ENCODE measurements around the gene SND1.

Gene SND1

DNA sequence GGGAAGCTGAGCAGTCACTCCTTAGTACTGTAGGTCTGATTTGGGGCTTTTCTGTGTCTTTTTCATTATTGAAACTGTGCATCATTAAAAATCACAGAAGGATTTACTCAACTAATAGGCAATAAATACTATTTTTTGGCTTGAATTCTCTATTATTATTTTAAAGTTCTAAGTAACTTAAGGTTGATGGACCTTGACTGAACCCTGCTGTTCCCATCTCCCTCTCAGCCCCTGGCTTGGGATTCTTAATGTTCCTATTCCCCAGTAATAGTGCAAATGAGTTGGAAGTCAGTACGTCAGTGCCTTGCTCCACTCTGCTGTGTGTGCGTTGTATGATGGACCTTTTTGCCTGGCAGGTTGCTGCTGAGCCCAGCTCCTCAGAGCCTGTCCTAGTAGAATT lies 166.3 kb downstream of the SND1 start:
- no peak for DNase-seq (ENCODE audit: low read depth)
- TF ChIP-seq, protein P1, sequence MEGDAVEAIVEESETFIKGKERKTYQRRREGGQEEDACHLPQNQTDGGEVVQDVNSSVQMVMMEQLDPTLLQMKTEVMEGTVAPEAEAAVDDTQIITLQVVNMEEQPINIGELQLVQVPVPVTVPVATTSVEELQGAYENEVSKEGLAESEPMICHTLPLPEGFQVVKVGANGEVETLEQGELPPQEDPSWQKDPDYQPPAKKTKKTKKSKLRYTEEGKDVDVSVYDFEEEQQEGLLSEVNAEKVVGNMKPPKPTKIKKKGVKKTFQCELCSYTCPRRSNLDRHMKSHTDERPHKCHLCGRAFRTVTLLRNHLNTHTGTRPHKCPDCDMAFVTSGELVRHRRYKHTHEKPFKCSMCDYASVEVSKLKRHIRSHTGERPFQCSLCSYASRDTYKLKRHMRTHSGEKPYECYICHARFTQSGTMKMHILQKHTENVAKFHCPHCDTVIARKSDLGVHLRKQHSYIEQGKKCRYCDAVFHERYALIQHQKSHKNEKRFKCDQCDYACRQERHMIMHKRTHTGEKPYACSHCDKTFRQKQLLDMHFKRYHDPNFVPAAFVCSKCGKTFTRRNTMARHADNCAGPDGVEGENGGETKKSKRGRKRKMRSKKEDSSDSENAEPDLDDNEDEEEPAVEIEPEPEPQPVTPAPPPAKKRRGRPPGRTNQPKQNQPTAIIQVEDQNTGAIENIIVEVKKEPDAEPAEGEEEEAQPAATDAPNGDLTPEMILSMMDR (IDR thresholded peaks at IDR 0.05; ENCODE audit: low read depth, low read length, missing control alignments): no peak
- in situ Hi-C loops (cut with HindIII; ENCODE audit: low sequenced_read_pairs): no loop called here
- H3K4me3 ChIP-seq (ENCODE audit: low read depth, low read length): no peak overlapping the region

DNA sequence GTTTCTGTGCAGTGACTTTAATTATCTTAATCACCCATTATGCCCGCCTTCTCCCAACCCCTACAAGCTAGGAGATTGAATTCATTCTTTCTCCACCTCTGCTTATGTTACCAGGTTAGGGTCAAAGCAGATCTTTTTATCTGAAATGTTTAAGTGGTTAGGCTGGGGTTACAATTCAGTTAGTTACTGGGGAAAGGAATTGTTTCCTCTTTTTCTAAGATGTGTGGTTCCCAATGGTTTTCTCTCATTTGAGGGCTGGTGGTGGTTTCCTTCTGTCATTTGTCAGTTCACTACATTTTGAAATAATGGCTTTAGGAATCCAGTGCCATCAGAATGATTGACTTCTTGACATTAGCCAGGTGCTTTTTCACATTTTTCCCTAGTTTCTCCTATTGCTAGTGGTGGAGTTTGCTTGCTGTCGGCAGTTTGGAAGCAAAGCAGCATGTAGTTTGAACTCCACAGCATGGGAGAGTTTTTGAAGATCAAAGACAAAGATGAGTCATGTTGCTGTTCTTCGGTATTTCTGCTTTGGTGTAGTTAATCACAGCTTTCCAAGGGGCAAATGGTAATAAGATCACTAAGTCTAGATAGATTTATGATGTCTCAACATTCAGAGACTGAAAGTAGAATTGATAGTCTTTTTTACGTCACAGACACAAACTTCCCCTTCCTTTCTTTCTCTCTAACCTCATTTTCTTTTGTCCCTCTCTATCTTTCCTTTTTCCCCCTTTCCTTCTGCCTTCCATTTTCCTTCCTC lies 168.2 kb downstream of the SND1 start:
- DNase-seq (ENCODE audit: low read depth): peak; percentile 65
- TF ChIP-seq, protein P1 (IDR thresholded peaks at IDR 0.05; ENCODE audit: low read depth, low read length, missing control alignments): no peak
- in situ Hi-C loops (cut with HindIII; ENCODE audit: low sequenced_read_pairs): no loop called here
- no peak overlapping the region for H3K4me3 ChIP-seq (ENCODE audit: low read depth, low read length)

DNA sequence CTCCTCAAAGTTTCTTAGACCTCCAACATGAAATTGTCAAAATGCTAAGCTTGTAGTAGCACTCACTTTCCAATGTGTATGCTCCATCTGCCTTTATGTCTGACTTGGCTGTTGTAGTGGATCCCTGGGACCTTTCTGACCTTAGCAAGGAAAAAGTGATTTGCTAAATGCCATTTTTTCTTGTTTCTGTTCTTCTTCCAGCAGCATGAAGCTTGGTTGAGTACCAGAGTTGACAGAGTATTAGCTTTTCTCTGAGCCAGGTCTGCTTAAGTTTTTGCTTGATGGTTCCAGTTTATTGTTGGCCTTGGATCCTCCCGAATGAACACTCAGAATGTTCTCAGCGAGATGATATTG lies 168.7 kb downstream of the SND1 start:
- no peak for DNase-seq (ENCODE audit: low read depth)
- in situ Hi-C loops (cut with HindIII; ENCODE audit: low sequenced_read_pairs): no loop called here
- TF ChIP-seq, protein P1 (IDR thresholded peaks at IDR 0.05; ENCODE audit: low read depth, low read length, missing control alignments): no peak

DNA sequence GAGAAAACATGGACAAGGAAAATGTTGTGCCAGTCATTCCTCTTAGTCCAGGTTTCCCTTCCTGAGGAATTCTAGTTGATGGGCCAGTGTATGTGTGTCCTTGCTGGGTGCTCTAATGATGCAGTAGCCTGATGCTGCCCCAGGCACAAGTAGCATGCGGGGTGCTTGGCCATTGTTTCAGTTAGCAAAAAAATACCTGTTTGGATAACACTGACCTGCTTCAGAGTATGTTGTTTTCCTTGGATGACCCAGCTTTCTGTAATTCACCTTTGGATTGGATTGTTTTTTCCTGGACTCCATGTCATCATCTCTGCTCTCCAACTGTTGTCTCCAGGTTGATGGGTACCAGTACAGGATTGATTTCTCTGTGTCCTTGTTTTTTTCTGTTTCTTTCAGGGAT lies 169.2 kb downstream of the SND1 start:
- no peak for DNase-seq (ENCODE audit: low read depth)
- in situ Hi-C loops (cut with HindIII; ENCODE audit: low sequenced_read_pairs): no loop called here
- no peak overlapping the region for H3K4me3 ChIP-seq (ENCODE audit: low read depth, low read length)
- TF ChIP-seq, protein P1 (IDR thresholded peaks at IDR 0.05; ENCODE audit: low read depth, low read length, missing control alignments): no peak

More for the DNA sequence above, 168.7 kb downstream of the SND1 start:
- no peak overlapping the region for H3K4me3 ChIP-seq (ENCODE audit: low read depth, low read length)

DNA sequence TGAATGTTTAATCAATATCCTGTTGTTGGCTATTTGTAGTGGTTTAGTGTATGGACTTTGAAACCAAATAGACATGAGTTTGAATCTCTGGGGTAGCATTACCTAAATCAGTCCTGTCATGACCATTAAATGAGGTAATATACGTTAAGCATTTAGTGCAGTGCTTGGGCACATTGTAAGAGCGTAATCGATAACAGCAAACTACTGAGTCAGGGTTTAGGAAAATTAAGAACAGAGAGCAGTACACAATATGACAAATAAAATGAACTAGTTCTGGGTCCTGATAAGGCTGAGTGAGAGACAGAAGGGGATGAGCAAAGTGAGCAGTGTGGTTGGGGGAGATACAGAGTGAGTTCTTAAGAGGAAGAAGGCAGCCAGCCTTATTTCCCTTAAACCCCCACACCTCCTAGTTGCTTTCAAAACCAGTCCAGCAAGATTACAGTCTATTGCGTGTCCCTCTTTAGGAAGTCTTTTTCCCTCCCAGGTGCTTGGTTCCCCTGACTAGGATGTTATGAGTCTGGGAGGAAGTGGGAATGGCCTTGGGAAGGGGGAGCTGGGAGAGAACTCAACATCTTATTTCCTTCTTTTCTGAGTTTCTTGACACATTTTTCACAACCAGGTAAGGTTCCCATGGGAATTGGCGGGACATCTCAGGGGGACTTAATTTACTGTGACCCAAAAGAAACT lies 171.0 kb downstream of the SND1 start:
- TF ChIP-seq, protein P1 (IDR thresholded peaks at IDR 0.05; ENCODE audit: low read depth, low read length, missing control alignments): no peak
- in situ Hi-C loops (cut with HindIII; ENCODE audit: low sequenced_read_pairs): no loop called here
- H3K4me3 ChIP-seq (ENCODE audit: low read depth, low read length): no peak overlapping the region
- no peak for DNase-seq (ENCODE audit: low read depth)

DNA sequence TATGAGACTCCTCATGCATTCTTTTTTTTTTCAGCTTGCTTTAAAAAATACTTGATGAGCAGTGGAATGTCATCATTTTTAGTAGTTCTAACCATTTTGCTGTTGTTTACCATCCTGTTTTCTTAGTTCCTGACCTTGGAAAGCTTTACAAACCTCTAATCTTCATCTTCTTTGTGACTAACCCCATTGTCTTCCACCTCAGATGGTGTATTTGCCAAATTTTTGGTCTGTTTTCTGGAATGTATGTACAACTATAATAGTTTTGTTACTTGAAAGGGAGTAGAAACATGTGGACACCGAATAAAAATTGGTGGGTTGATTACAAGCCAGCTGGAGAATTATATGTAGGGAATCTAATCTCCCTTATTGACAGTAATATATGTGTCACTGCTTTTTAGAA lies 172.7 kb downstream of the SND1 start:
- no peak overlapping the region for H3K4me3 ChIP-seq (ENCODE audit: low read depth, low read length)
- peak; percentile 47 for DNase-seq (ENCODE audit: low read depth)
- TF ChIP-seq, protein P1 (IDR thresholded peaks at IDR 0.05; ENCODE audit: low read depth, low read length, missing control alignments): no peak
- in situ Hi-C loops (cut with HindIII; ENCODE audit: low sequenced_read_pairs): no loop called here

All from astrocyte of the cerebellum (primary cell).